HepG2 (cell line): Measurements from ENCODE around the gene RAET1L.

Experiments
- ARHGAP35 ChIP-seq: sonication (generic); formaldehyde crosslinking; IDR thresholded peaks from 2 replicates; pipeline ENCODE4 v1.9.0; 2022; ENCODE audit warnings: mild to moderate bottlenecking, inconsistent platforms, moderate library complexity, missing genetic modification reagents, borderline replicate concordance
- HDAC2 ChIP-seq: sonication (generic); formaldehyde crosslinking; IDR thresholded peaks from 2 replicates; pipeline ENCODE4 v1.4.0; 2020; ENCODE audit warnings: missing genetic modification reagents
- NCOA2 ChIP-seq: sonication (generic); formaldehyde crosslinking; IDR thresholded peaks from 2 replicates; pipeline ENCODE4 v1.8.0; 2022; ENCODE audit warnings: inconsistent platforms
- PHB2 ChIP-seq: fragments of 450-650 bp; IDR thresholded peaks from 2 replicates; pipeline ENCODE4 v1.6.1; 2018; ENCODE audit not compliant: partially characterized antibody
- SIN3B ChIP-seq: fragments of 150-350 bp; IDR thresholded peaks from 2 replicates; pipeline ENCODE4 v1.6.1; 2014; ENCODE audit warnings: low read length
- SP4 ChIP-seq: sonication (generic); formaldehyde crosslinking; IDR thresholded peaks from 2 replicates; pipeline ENCODE4 v1.8.1; 2023; ENCODE audit warnings: mild to moderate bottlenecking, missing genetic modification reagents
- ZBTB8A ChIP-seq: sonication (generic); formaldehyde crosslinking; IDR thresholded peaks from 2 replicates; pipeline ENCODE4 v1.4.0; 2020; ENCODE audit warnings: mild to moderate bottlenecking, low read depth, missing genetic modification reagents, borderline replicate concordance
- ZNF124 ChIP-seq: sonication (generic); formaldehyde crosslinking; IDR thresholded peaks from 2 replicates; pipeline ENCODE4 v1.4.0; 2020; ENCODE audit warnings: missing genetic modification reagents
- ZNF274 ChIP-seq: sonication (generic); formaldehyde crosslinking; IDR thresholded peaks from 2 replicates; pipeline ENCODE4 v1.5.1; 2020; ENCODE audit warnings: mild to moderate bottlenecking, missing genetic modification reagents
- ZNF282 ChIP-seq: fragments of 450-650 bp; IDR thresholded peaks from 2 replicates; pipeline ENCODE4 v1.6.1; 2018; ENCODE audit not compliant: partially characterized antibody
- ZNF792 ChIP-seq: IDR thresholded peaks from 2 replicates; pipeline ENCODE4 v1.6.1; 2016
- TF ChIP-seq, protein P1 (sequence below): sonication (generic); formaldehyde crosslinking; IDR thresholded peaks from 2 replicates; pipeline ENCODE4 v1.8.0; 2022; ENCODE audit warnings: mild to moderate bottlenecking, missing genetic modification reagents
- TF ChIP-seq, protein P2 (sequence below): sonication (generic); formaldehyde crosslinking; IDR thresholded peaks from 2 replicates; pipeline ENCODE4 v1.5.0; 2020; ENCODE audit warnings: mild to moderate bottlenecking, missing genetic modification reagents, moderate library complexity
- TF ChIP-seq, protein P3 (sequence below): IDR thresholded peaks from 2 replicates; pipeline ENCODE4 v1.6.1; 2016; ENCODE audit warnings: low read depth, control low read depth

- TF ChIP-seq ZBTB8A (CRISPR knock-in tag) (no peak), ZNF274 (CRISPR knock-in tag) (no peak), SIN3B (no peak), ARHGAP35 (CRISPR knock-in tag) (no peak), NCOA2 (no peak), PHB2 (no peak), ZNF792 (no peak), ZNF124 (CRISPR knock-in tag) (no peak), HDAC2 (no peak), SP4 (CRISPR knock-in tag) (no peak), ZNF282 (no peak)
- TF ChIP-seq, protein P1, sequence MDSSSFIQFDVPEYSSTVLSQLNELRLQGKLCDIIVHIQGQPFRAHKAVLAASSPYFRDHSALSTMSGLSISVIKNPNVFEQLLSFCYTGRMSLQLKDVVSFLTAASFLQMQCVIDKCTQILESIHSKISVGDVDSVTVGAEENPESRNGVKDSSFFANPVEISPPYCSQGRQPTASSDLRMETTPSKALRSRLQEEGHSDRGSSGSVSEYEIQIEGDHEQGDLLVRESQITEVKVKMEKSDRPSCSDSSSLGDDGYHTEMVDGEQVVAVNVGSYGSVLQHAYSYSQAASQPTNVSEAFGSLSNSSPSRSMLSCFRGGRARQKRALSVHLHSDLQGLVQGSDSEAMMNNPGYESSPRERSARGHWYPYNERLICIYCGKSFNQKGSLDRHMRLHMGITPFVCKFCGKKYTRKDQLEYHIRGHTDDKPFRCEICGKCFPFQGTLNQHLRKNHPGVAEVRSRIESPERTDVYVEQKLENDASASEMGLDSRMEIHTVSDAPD: no peak
- TF ChIP-seq, protein P2, sequence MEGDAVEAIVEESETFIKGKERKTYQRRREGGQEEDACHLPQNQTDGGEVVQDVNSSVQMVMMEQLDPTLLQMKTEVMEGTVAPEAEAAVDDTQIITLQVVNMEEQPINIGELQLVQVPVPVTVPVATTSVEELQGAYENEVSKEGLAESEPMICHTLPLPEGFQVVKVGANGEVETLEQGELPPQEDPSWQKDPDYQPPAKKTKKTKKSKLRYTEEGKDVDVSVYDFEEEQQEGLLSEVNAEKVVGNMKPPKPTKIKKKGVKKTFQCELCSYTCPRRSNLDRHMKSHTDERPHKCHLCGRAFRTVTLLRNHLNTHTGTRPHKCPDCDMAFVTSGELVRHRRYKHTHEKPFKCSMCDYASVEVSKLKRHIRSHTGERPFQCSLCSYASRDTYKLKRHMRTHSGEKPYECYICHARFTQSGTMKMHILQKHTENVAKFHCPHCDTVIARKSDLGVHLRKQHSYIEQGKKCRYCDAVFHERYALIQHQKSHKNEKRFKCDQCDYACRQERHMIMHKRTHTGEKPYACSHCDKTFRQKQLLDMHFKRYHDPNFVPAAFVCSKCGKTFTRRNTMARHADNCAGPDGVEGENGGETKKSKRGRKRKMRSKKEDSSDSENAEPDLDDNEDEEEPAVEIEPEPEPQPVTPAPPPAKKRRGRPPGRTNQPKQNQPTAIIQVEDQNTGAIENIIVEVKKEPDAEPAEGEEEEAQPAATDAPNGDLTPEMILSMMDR (CRISPR knock-in tag): no peak
- TF ChIP-seq, protein P3, sequence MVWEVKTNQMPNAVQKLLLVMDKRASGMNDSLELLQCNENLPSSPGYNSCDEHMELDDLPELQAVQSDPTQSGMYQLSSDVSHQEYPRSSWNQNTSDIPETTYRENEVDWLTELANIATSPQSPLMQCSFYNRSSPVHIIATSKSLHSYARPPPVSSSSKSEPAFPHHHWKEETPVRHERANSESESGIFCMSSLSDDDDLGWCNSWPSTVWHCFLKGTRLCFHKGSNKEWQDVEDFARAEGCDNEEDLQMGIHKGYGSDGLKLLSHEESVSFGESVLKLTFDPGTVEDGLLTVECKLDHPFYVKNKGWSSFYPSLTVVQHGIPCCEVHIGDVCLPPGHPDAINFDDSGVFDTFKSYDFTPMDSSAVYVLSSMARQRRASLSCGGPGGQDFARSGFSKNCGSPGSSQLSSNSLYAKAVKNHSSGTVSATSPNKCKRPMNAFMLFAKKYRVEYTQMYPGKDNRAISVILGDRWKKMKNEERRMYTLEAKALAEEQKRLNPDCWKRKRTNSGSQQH (CRISPR knock-in tag): no peak
Observed at GRCh38 chr6:150029749-150030148, 4.4 kb upstream of the RAET1L start.
